ENCODE measurements around the gene PLCL2.

DNA sequence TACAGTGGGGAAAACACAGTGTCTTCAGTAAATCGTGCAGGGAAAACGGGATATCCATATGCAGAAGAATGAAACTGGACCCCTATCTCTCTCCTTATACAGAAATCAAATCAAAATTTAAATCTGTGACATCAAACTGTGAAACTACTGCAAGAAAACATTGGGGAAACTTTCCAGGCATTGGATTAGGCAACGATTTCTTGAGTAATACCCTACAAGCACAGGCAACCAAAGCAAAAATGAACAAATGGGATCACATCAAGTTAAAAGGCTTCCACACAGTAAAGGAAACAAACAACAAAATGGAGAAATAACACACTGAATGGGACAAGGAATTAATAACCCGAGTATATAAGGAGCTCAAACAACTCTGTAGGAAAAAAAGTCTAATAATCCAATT is 165.3 kb downstream of the PLCL2 start:
- TF ChIP-seq, protein P1, sequence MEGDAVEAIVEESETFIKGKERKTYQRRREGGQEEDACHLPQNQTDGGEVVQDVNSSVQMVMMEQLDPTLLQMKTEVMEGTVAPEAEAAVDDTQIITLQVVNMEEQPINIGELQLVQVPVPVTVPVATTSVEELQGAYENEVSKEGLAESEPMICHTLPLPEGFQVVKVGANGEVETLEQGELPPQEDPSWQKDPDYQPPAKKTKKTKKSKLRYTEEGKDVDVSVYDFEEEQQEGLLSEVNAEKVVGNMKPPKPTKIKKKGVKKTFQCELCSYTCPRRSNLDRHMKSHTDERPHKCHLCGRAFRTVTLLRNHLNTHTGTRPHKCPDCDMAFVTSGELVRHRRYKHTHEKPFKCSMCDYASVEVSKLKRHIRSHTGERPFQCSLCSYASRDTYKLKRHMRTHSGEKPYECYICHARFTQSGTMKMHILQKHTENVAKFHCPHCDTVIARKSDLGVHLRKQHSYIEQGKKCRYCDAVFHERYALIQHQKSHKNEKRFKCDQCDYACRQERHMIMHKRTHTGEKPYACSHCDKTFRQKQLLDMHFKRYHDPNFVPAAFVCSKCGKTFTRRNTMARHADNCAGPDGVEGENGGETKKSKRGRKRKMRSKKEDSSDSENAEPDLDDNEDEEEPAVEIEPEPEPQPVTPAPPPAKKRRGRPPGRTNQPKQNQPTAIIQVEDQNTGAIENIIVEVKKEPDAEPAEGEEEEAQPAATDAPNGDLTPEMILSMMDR (IDR thresholded peaks at IDR 0.05): no peak
- TF ChIP-seq POLR2A (IDR thresholded peaks at IDR 0.05): no peak
